Esophagus squamous epithelium (tissue), 5 donors: ENCODE results near the gene CAMK1G. TPM values are rescaled to one million over a fixed set of nuclear protein-coding genes. Genes with fewer than 3 reads are reported as not detected.
A peak's percentile ranks its signal among the peaks of the same experiment; 100 is the strongest.

ENCODE experiments used
- DNase-seq: peaks from one replicate; lab custom pipeline; 2025; lab: John Stamatoyannopoulos, UW
- H3K27ac ChIP-seq, 4 donors: fragments of 200-600 bp; sonication (generic); one replicate each; pipeline ENCODE4 v1.5.1; 2016 to 2019; ENCODE audit warnings: mild to moderate bottlenecking in 1 of 4
- H3K27me3 ChIP-seq, 4 donors: fragments of 200-600 bp; sonication (generic); 1 replicate in 3 of 4; 2 replicates in 1 of 4; pipeline versions ENCODE4 v1.5.1 to v1.6.0; 2017 to 2021; ENCODE audit warnings: antibody characterized with exemption in 1 of 4
- H3K36me3 ChIP-seq, 3 donors: fragments of 200-600 bp; sonication (generic); one replicate each; pipeline ENCODE4 v1.5.1; 2016 to 2019
- H3K4me1 ChIP-seq, 3 donors: fragments of 200-600 bp; sonication (generic); one replicate each; pipeline ENCODE4 v1.5.1; 2017 to 2019
- H3K4me3 ChIP-seq, 4 donors: fragments of 200-600 bp; sonication (generic); 1 replicate in 3 of 4; 2 replicates in 1 of 4; pipeline ENCODE4 v1.5.1; 2016 to 2019; ENCODE audit warnings: mild to moderate bottlenecking in 2 of 4, moderate library complexity in 1 of 4
- H3K9me3 ChIP-seq, 3 donors: fragments of 200-600 bp; sonication (generic); one replicate each; pipeline ENCODE4 v1.5.1; 2016 to 2019
- CTCF ChIP-seq, 6 experiments: fragments of 450-650 bp in 4 of 6; fragments of 200-600 bp in 2 of 6; sonication (generic) in 2 of 6; IDR thresholded peaks; one replicate each; pipeline ENCODE4 v1.5.1; 2016 to 2019; ENCODE audit warnings: antibody characterized with exemption in 6 of 6, mild to moderate bottlenecking in 4 of 6, moderate library complexity in 4 of 6
- POLR2A ChIP-seq, 4 donors: fragments of 450-650 bp; IDR thresholded peaks; one replicate each; pipeline ENCODE4 v1.6.1; 2017; ENCODE audit warnings: antibody characterized with exemption in 4 of 4, mild to moderate bottlenecking in 4 of 4, moderate library complexity in 3 of 4
- WGBS, 2 donors: methylation state at CpG; one replicate each; pipeline ENCODE4 v1.1.5; 2018; 5-methylcytosine and 5-hydroxymethylcytosine counted together
- intact Hi-C: fragments of 100-400 bp; cut with DNase I; formaldehyde crosslinking; loops from one replicate; pipeline ENCODE4 v1.15.0; 2022
- total RNA-seq, 4 donors: library from RNA; depleted of rRNA; stranded (reverse); fragments of >200 nt; gene quantifications; one replicate each; pipeline ENCODE4 v1.1.0, GENCODE V29; 2016
- donor health status: DM: yes; HTN: yes; CAD: no.

CAMK1G gene
- total RNA-seq, 4 donors from 2014 or later, result 0.19 TPM; not detected in 3

GRCh38 chr1:209628618-209629299 is 45.2 kb downstream of the CAMK1G start:
- peaks cover 0 to 2% (median 0%) of the 10 kb centered on the region in 4 donors for H3K27me3 ChIP-seq
- H3K9me3 ChIP-seq, result no peaks in the 10 kb centered on the region
- TF ChIP-seq CTCF (IDR thresholded peaks at IDR 0.05), result no peak
- TF ChIP-seq POLR2A (IDR thresholded peaks at IDR 0.05), result no peak
- peaks cover 0 to 40% (median 0%) of the 10 kb centered on the region in 3 donors for H3K36me3 ChIP-seq
- intact Hi-C loops, result loop anchor here (10.0 kb wide), 1 partner anchor 54 kb away; no protein-coding TSS in a partner anchor
- H3K27ac ChIP-seq, result peak overlapping the region; percentile 39 to 69 (median 55)
- no peak overlapping the region for H3K4me3 ChIP-seq
- 34 to 48% methylated on average over 7 of the region's 7 CpGs for WGBS, 2 donors
- no peak for DNase-seq
- peaks cover 17 to 72% (median 39%) of the 10 kb centered on the region in 3 donors for H3K4me1 ChIP-seq

GRCh38 chr1:209629621-209630382 is 46.3 kb downstream of the CAMK1G start:
- TF ChIP-seq POLR2A (IDR thresholded peaks at IDR 0.05), result no peak
- TF ChIP-seq CTCF (IDR thresholded peaks at IDR 0.05), result no peak
- DNase-seq, result no peak
- WGBS, 2 donors, result 100% methylated on average over 1 of the region's 11 CpGs; no CpG with 5 or more reads in 1 of the 2 donors
- Histone ChIP-seq H3K4me1 (peaks cover 17 to 72% (median 39%) of the 10 kb centered on the region in 3 donors), H3K36me3 (peaks cover 0 to 43% (median 0%) of the 10 kb centered on the region in 3 donors), H3K4me3 (no peak overlapping the region), H3K9me3 (no peaks in the 10 kb centered on the region), H3K27ac (peak overlapping the region; percentile 24 to 69 (median 55)), H3K27me3 (no peaks in the 10 kb centered on the region)
- intact Hi-C loops, result loop anchor here (10.0 kb wide), 1 partner anchor 55 kb away; no protein-coding TSS in a partner anchor

GRCh38 chr1:209630383-209631225 is 47.1 kb downstream of the CAMK1G start:
- Histone ChIP-seq H3K4me1 (peaks cover 14 to 64% (median 37%) of the 10 kb centered on the region in 3 donors), H3K27me3 (no peaks in the 10 kb centered on the region), H3K27ac (peak overlapping the region in 2 of 4 donors; percentile 67 to 69), H3K4me3 (no peak overlapping the region), H3K36me3 (peaks cover 0 to 36% (median 0%) of the 10 kb centered on the region in 3 donors), H3K9me3 (no peaks in the 10 kb centered on the region)
- TF ChIP-seq CTCF (IDR thresholded peaks at IDR 0.05), result no peak
- TF ChIP-seq POLR2A (IDR thresholded peaks at IDR 0.05), result no peak
- 44 to 59% methylated on average over 6 to 9 of the region's 17 CpGs for WGBS, 2 donors
- intact Hi-C loops, result no loop called here
- DNase-seq, result no peak

- no peak for DNase-seq
- Histone ChIP-seq H3K4me1 (peaks cover 0 to 36% (median 10%) of the 10 kb centered on the region in 3 donors), H3K27ac (no peak overlapping the region), H3K36me3 (peaks cover 0 to 44% (median 0%) of the 10 kb centered on the region in 3 donors), H3K9me3 (no peaks in the 10 kb centered on the region), H3K27me3 (no peaks in the 10 kb centered on the region), H3K4me3 (no peak overlapping the region)
- intact Hi-C loops, result no loop called here
- WGBS, 2 donors, result 77 to 79% methylated on average over 6 of the region's 6 CpGs
- no peak for TF ChIP-seq POLR2A (IDR thresholded peaks at IDR 0.05)
- no peak for TF ChIP-seq CTCF (IDR thresholded peaks at IDR 0.05)
These were observed 50.0 kb downstream of the CAMK1G start for GRCh38 chr1:209633335-209633997.
